Measurements from ENCODE around the gene CLPX.
"Not testable (repeated sequence)": the region's sequence is repeated elsewhere in the genome, so short reads cannot be mapped to it uniquely, and the experiment has no call there.

Gene CLPX

GRCh38 chr15:65101891-65102708 is 83.0 kb downstream of the CLPX start:
- no peaks in the 10 kb centered on the region for H3K4me1 Mint-ChIP-seq
- H3K9me3 Mint-ChIP-seq = no peaks in the 10 kb centered on the region
- peak overlapping the region in 1 of 3 experiments; percentile 7 for H3K27ac Mint-ChIP-seq
- H3K4me3 Mint-ChIP-seq = no peak overlapping the region
- peaks cover 49% of the 10 kb centered on the region for H3K36me3 Mint-ChIP-seq (ENCODE audit: low read depth)
- no peaks in the 10 kb centered on the region for H3K27me3 Mint-ChIP-seq (ENCODE audit: low read depth)
- TF ChIP-seq, protein P1, sequence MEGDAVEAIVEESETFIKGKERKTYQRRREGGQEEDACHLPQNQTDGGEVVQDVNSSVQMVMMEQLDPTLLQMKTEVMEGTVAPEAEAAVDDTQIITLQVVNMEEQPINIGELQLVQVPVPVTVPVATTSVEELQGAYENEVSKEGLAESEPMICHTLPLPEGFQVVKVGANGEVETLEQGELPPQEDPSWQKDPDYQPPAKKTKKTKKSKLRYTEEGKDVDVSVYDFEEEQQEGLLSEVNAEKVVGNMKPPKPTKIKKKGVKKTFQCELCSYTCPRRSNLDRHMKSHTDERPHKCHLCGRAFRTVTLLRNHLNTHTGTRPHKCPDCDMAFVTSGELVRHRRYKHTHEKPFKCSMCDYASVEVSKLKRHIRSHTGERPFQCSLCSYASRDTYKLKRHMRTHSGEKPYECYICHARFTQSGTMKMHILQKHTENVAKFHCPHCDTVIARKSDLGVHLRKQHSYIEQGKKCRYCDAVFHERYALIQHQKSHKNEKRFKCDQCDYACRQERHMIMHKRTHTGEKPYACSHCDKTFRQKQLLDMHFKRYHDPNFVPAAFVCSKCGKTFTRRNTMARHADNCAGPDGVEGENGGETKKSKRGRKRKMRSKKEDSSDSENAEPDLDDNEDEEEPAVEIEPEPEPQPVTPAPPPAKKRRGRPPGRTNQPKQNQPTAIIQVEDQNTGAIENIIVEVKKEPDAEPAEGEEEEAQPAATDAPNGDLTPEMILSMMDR (IDR thresholded peaks at IDR 0.05; ENCODE audit: unreplicated experiment in 3 of 3) = peak in 1 of 3 experiments; percentile 26

GRCh38 chr15:65101411-65101890 is 83.7 kb downstream of the CLPX start:
- no peak overlapping the region for H3K4me3 Mint-ChIP-seq
- peaks cover 55% of the 10 kb centered on the region for H3K36me3 Mint-ChIP-seq (ENCODE audit: low read depth)
- H3K9me3 Mint-ChIP-seq = no peaks in the 10 kb centered on the region
- TF ChIP-seq, protein P1 (IDR thresholded peaks at IDR 0.05; ENCODE audit: unreplicated experiment in 3 of 3) = peak; percentile 65 to 84 (median 65)
- H3K4me1 Mint-ChIP-seq = no peaks in the 10 kb centered on the region
- no peaks in the 10 kb centered on the region for H3K27me3 Mint-ChIP-seq (ENCODE audit: low read depth)
- H3K27ac Mint-ChIP-seq = peak overlapping the region in 1 of 3 experiments; percentile 7

DNA sequence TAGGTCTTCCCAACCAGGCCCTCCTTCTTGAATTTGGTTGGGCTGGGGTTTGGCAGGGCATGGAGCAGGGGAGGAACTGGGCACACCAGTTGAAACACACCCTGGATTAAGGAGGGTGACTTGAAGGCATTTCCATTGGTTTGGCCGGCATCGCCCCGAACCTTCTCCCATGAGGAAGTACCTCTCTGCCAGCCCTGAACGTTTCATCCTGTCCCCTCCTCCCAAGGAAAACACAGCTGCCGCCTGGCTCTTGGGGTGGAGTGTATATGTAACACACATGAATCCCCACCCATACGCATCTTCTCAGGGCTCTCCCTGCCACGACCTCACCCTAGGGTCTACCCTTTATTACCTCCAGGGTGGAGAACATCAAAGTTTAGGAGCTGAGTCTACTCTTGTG is 84.7 kb downstream of the CLPX start:
- TF ChIP-seq, protein P1 (IDR thresholded peaks at IDR 0.05; ENCODE audit: unreplicated experiment in 3 of 3) = no peak
- Mint-ChIP-seq H3K36me3 (ENCODE audit: low read depth) (peaks cover 45% of the 10 kb centered on the region), H3K4me3 (no peak overlapping the region), H3K9me3 (no peaks in the 10 kb centered on the region), H3K27me3 (ENCODE audit: low read depth) (no peaks in the 10 kb centered on the region), H3K4me1 (peaks cover 2% of the 10 kb centered on the region), H3K27ac (no peak overlapping the region)

DNA sequence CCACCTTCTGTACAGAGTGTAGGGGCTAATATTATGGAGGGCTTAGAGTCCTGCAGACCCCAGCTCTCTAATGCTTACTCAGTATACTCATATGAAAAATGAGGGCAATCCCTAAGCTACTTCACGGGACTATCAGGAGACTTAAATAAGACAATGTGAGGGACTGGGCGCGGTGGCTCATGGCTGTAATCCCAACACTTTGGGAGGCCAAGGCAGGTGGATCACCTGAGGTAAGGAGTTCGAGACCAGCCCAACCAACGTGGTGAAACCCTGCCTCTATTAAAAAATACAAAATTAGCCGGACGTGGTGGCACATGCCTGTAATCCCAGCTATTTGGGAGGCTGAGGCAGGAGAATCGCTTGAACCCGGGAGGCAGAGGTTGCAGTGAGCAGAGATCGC is 85.3 kb downstream of the CLPX start:
- not testable (repeated sequence) for H3K9me3 Mint-ChIP-seq
- H3K36me3 Mint-ChIP-seq (ENCODE audit: low read depth) = peaks cover 43% of the 10 kb centered on the region

DNA sequence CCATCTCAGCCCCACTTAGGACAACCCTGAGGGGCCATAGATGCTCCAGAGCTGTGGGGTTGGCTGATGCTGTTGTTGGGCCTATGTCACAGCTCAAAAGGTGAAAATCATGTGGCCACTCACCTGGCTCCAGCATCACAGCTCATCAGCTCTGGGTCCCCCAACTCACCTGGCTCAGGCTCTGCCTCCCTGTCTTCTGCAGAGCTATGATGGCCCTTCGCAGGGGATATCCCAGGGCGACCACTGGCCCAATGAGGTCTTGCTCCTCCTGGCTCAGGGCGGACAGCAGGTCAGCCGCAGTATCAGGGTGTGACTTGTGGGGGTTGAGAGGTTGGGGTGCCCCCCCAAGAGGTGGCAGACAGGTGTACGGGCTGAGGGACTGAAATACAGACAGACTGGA is 85.8 kb downstream of the CLPX start:
- TF ChIP-seq, protein P1 (IDR thresholded peaks at IDR 0.05; ENCODE audit: unreplicated experiment in 3 of 3) = no peak
- Mint-ChIP-seq H3K27ac (no peak overlapping the region), H3K4me3 (no peak overlapping the region), H3K9me3 (no peaks in the 10 kb centered on the region), H3K4me1 (peaks cover 5% of the 10 kb centered on the region), H3K36me3 (ENCODE audit: low read depth) (peaks cover 43% of the 10 kb centered on the region), H3K27me3 (ENCODE audit: low read depth) (no peaks in the 10 kb centered on the region)

More for the DNA sequence above, 85.3 kb downstream of the CLPX start:
- H3K27me3 Mint-ChIP-seq (ENCODE audit: low read depth); H3K4me3 Mint-ChIP-seq; H3K4me1 Mint-ChIP-seq; H3K27ac Mint-ChIP-seq: not testable (repeated sequence)

All from nephron (organoid).